ENCODE results near the gene NTN4. TPM values are rescaled to one million over a fixed set of nuclear protein-coding genes. Genes with fewer than 3 reads are reported as not detected.

NTN4 gene
- total RNA-seq, 2 experiments from 2014 or later = 0.17 to 0.40 TPM

Other genes with a start within 250 kb of the NTN4 start
- gene USP44, start 239.3 kb downstream of the NTN4 start, total RNA-seq = 1 to 10 TPM; 2.9 to 3.7 TPM
- 10 to 100 TPM; 23.2 to 32.8 TPM for gene SNRPF, start 68.2 kb upstream of the NTN4 start, total RNA-seq
- not detected for gene CCDC38, start 151.8 kb upstream of the NTN4 start, total RNA-seq
- 1 to 10 TPM in 1 of 2 experiments, under 1 TPM in 1; 0.89 to 1.4 TPM for gene AMDHD1, start 152.6 kb upstream of the NTN4 start, total RNA-seq
- under 1 TPM; 0.44 to 0.69 TPM for gene HAL, start 205.6 kb upstream of the NTN4 start, total RNA-seq
- 10 to 100 TPM; 55.8 to 56.2 TPM for gene LTA4H, start 244.8 kb upstream of the NTN4 start, total RNA-seq